Endothelial cell of umbilical vein (primary cell): ENCODE measurements around the gene EIF5AL1. TPM values are rescaled to one million over a fixed set of nuclear protein-coding genes. Genes with fewer than 3 reads are reported as not detected.

ENCODE experiments used
- BruUV-seq: library from RNA; stranded (reverse); fragments of 400-500 nt; replicated peaks from 2 replicates; lab custom pipeline; 2021; lab: Mats Ljungman, UMichigan
- CTCF ChIA-PET: fragments of 300-600, 350-600 bp; sonication (Branson Sonifier 250); formaldehyde crosslinking; loops from one replicate; lab custom pipeline; 2021; ENCODE audit warnings: antibody characterized with exemption, inconsistent platforms; lab: Charles Lee
- POLR2A ChIA-PET: fragments of 300-600, 350-600 bp; sonication (Branson Sonifier 250); formaldehyde crosslinking; loops from one replicate; lab custom pipeline; 2021; ENCODE audit warnings: antibody characterized with exemption, inconsistent platforms; lab: Charles Lee
- DNase-seq: peaks from one replicate; pipeline ENCODE4 v3.0.0-alpha.2; 2011; ENCODE audit warnings: low read depth, low spot score
- FAIRE-seq: peaks from 2 replicates; lab custom pipeline; 2011; peaks lifted over from hg19 to GRCh38; lab: Jason Lieb, UNC
- H2AFZ ChIP-seq: 2 replicates; pipeline ENCODE4 v1.6.0; 2012; ENCODE audit warnings: low read depth, low read length, control low read depth, inconsistent platforms
- H3K27ac ChIP-seq: 2 replicates; pipeline ENCODE4 v1.5.1; 2011; ENCODE audit warnings: low read depth, mild to moderate bottlenecking, control low read depth, low read length, moderate library complexity; ENCODE audit not compliant: insufficient read depth
- H3K27me3 ChIP-seq, 2 experiments: 2 replicates each; pipeline versions ENCODE4 v1.6.0 to v1.6.1; 2011; ENCODE audit warnings: low read length in 2 of 2, mixed read lengths in 1 of 2; ENCODE audit not compliant: control insufficient read depth in 2 of 2, insufficient read depth in 2 of 2
- H3K36me3 ChIP-seq, 2 experiments: 2 replicates in 1 of 2; 3 replicates in 1 of 2; pipeline ENCODE4 v1.5.1; 2011; ENCODE audit warnings: low read length in 2 of 2, mild to moderate bottlenecking in 1 of 2, moderate library complexity in 1 of 2; ENCODE audit not compliant: control insufficient read depth in 2 of 2, insufficient read depth in 2 of 2; ENCODE audit errors: extremely low read depth in 1 of 2
- H3K4me1 ChIP-seq: 3 replicates; pipeline ENCODE4 v1.5.1; 2011; ENCODE audit warnings: mild to moderate bottlenecking, low read length; ENCODE audit not compliant: control insufficient read depth, insufficient read depth; ENCODE audit errors: extremely low read depth
- H3K4me2 ChIP-seq: 2 replicates; pipeline ENCODE4 v1.6.1; 2011; ENCODE audit warnings: low read length, control low read depth, mixed read lengths; ENCODE audit not compliant: insufficient read depth
- H3K4me3 ChIP-seq, 3 experiments: fragments of 200-600 bp in 1 of 3; sonication (generic), shearing (Covaris generic) in 1 of 3; replicated peaks in 1 of 3; 2 replicates each; pipeline ENCODE4 v1.5.1; 2011 to 2016; ENCODE audit warnings: control low read depth in 3 of 3, low read length in 3 of 3, mild to moderate bottlenecking in 2 of 3, inconsistent platforms in 1 of 3, low read depth in 1 of 3, moderate library complexity in 1 of 3; ENCODE audit not compliant: insufficient read depth in 1 of 3
- H3K79me2 ChIP-seq: 2 replicates; pipeline ENCODE4 v1.6.0; 2012; ENCODE audit warnings: low read length, inconsistent platforms; ENCODE audit not compliant: control insufficient read depth, insufficient read depth
- H3K9ac ChIP-seq: replicated peaks from 2 replicates; pipeline ENCODE3; 2011; ENCODE audit warnings: low read length, control low read depth; ENCODE audit not compliant: insufficient read depth; ENCODE audit errors: extremely low read depth
- H3K9me1 ChIP-seq: replicated peaks from 3 replicates; pipeline ENCODE4 v1.6.0; 2011; ENCODE audit warnings: mild to moderate bottlenecking, low read length; ENCODE audit not compliant: control insufficient read depth, insufficient read depth; ENCODE audit errors: extremely low read depth
- H3K9me3 ChIP-seq: replicated peaks from 2 replicates; pipeline ENCODE4 v1.5.1; 2012; ENCODE audit warnings: low read length, inconsistent platforms; ENCODE audit not compliant: control insufficient read depth, insufficient read depth
- H4K20me1 ChIP-seq: replicated peaks from 2 replicates; pipeline ENCODE3; 2011; ENCODE audit warnings: mild to moderate bottlenecking, low read length; ENCODE audit not compliant: control insufficient read depth, insufficient read depth; ENCODE audit errors: extremely low read depth
- EZH2 ChIP-seq: IDR thresholded peaks from 2 replicates; pipeline ENCODE4 v1.6.1; 2012; ENCODE audit warnings: borderline replicate concordance, low read depth, mild to moderate bottlenecking, moderate library complexity, low read length, inconsistent platforms; ENCODE audit not compliant: severe bottlenecking
- FOS ChIP-seq: IDR thresholded peaks from 2 replicates; pipeline ENCODE4 v1.6.1; 2011; ENCODE audit warnings: mild to moderate bottlenecking, low read length, moderate library complexity, borderline replicate concordance; ENCODE audit not compliant: insufficient read depth
- GATA2 ChIP-seq: IDR thresholded peaks from 2 replicates; pipeline ENCODE4 v1.7.0; 2011; ENCODE audit warnings: low read depth, mild to moderate bottlenecking, moderate library complexity, mixed read lengths, low read length; ENCODE audit not compliant: insufficient read length, insufficient read depth
- JUN ChIP-seq: IDR thresholded peaks from 2 replicates; pipeline ENCODE4 v1.6.1; 2011; ENCODE audit warnings: borderline replicate concordance, low read depth; ENCODE audit not compliant: insufficient read length, insufficient read depth
- MYC ChIP-seq: IDR thresholded peaks from one replicate; pipeline ENCODE4 v1.6.1; 2011; ENCODE audit warnings: mild to moderate bottlenecking, low read depth, low read length
- POLR2A ChIP-seq: IDR thresholded peaks from 2 replicates; pipeline ENCODE4 v1.6.1; 2012; ENCODE audit warnings: low read depth, mild to moderate bottlenecking, control low read depth, low read length
- POLR2AphosphoS5 ChIP-seq: IDR thresholded peaks from 2 replicates; pipeline ENCODE4 v1.6.1; 2012; ENCODE audit warnings: low read depth, mild to moderate bottlenecking, control low read depth, low read length, moderate library complexity; ENCODE audit not compliant: insufficient read depth
- dilution Hi-C: fragments of 300-500 bp; cut with MboI; formaldehyde crosslinking; loops from one replicate; pipeline ENCODE4 v1.15.0; 2019; ENCODE audit warnings: low sequenced_read_pairs; ENCODE audit not compliant: extremely low pct_ligation_motif_present
- intact Hi-C: fragments of 100-400 bp; cut with micrococcal nuclease; formaldehyde crosslinking; loops from one replicate; pipeline ENCODE4 v1.10.0; 2022
- polyA plus RNA-seq, 4 experiments: library from polyadenylated mRNA; depleted of rRNA in 3 of 4; stranded (reverse) in 3 of 4; unstranded in 1 of 4; fragments of >200 nt; gene quantifications; 2 replicates each; pipeline versions ENCODE4 v1.2.1 to v1.2.3, GENCODE V29; 2011 to 2012; ENCODE audit warnings: missing spikeins in 1 of 4
- total RNA-seq: library from RNA; stranded (reverse); gene quantifications from 2 replicates; pipeline ENCODE4 v1.2.3, GENCODE V29; 2021
- TF ChIP-seq, protein P1 (sequence below): IDR thresholded peaks from 2 replicates; pipeline ENCODE4 v1.6.1; 2011; ENCODE audit not compliant: insufficient read depth, insufficient read length
- TF ChIP-seq, protein P2 (sequence below), 2 donors: IDR thresholded peaks; 1 replicate in 1 of 2; 2 replicates in 1 of 2; pipeline ENCODE4 v1.5.1; 2011; ENCODE audit warnings: low read length in 2 of 2, mild to moderate bottlenecking in 2 of 2, moderate library complexity in 2 of 2, control low read depth in 1 of 2, inconsistent platforms in 1 of 2, low read depth in 1 of 2; ENCODE audit not compliant: insufficient read depth in 1 of 2; ENCODE audit errors: extremely low read depth in 1 of 2

EIF5AL1 gene
- total and polyA plus RNA-seq, 2 donors (not counting 3 experiments of a cell fraction or from before 2014, with no cell fraction given) = 0.29 to 1.0 TPM

DNA sequence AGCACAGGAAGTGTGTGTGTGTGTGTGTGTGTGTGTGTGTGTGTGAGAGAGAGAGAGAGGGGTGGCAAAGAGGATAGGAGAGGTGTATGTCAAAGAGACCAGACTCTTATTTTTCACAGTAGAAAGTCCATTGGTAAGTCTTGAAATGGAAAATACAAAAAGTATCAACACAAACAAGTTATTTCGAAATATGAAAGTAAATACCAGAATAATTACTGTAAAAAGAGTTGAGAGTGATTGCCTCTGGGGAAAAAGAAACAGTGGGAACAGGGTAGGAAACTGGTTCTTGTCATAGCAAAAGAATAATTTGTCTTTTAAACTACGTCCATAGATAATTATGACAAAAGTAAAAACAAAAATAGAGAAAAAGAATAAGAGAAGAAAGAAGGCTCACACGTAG is 29.0 kb upstream of the EIF5AL1 start:
- DNase-seq (no peak), FAIRE-seq (no peak)
- no peaks in the 10 kb centered on the region for H3K36me3 ChIP-seq
- ChIA-PET CTCF (interaction anchor here (3.8 to 4.9 kb wide), 2 partner anchors 15 to 109 kb away, joined by 20 to 26 read pairs; no protein-coding TSS in a partner anchor), POLR2A (no interaction called here)
- H3K27me3 ChIP-seq = peaks cover 3 to 8% of the 10 kb centered on the region in 2 experiments
- no TSS peak for BruUV-seq
- no peaks in the 10 kb centered on the region for H3K9me3 ChIP-seq
- H3K79me2 ChIP-seq = no peaks in the 10 kb centered on the region
- H3K9ac ChIP-seq = no peak overlapping the region
- no peak for TF ChIP-seq GATA2
- TF ChIP-seq, protein P1, sequence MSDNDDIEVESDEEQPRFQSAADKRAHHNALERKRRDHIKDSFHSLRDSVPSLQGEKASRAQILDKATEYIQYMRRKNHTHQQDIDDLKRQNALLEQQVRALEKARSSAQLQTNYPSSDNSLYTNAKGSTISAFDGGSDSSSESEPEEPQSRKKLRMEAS = no peak
- TF ChIP-seq JUN = no peak
- TF ChIP-seq MYC = no peak
- no peak for TF ChIP-seq POLR2AphosphoS5
- TF ChIP-seq FOS = no peak
- TF ChIP-seq, protein P2, sequence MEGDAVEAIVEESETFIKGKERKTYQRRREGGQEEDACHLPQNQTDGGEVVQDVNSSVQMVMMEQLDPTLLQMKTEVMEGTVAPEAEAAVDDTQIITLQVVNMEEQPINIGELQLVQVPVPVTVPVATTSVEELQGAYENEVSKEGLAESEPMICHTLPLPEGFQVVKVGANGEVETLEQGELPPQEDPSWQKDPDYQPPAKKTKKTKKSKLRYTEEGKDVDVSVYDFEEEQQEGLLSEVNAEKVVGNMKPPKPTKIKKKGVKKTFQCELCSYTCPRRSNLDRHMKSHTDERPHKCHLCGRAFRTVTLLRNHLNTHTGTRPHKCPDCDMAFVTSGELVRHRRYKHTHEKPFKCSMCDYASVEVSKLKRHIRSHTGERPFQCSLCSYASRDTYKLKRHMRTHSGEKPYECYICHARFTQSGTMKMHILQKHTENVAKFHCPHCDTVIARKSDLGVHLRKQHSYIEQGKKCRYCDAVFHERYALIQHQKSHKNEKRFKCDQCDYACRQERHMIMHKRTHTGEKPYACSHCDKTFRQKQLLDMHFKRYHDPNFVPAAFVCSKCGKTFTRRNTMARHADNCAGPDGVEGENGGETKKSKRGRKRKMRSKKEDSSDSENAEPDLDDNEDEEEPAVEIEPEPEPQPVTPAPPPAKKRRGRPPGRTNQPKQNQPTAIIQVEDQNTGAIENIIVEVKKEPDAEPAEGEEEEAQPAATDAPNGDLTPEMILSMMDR (IDR thresholded peaks at IDR 0.05; ENCODE audit: extremely low read depth in 1 of 2, insufficient read depth in 1 of 2, low read depth in 1 of 2, low read length in 2 of 2) = no peak
- TF ChIP-seq EZH2 = no peak
- no peak for TF ChIP-seq POLR2A
- intact Hi-C loops = no loop called here
- H2AFZ ChIP-seq = no peak overlapping the region
- no peak overlapping the region for H3K27ac ChIP-seq
- no peak overlapping the region for H3K4me2 ChIP-seq
- no peaks in the 10 kb centered on the region for H3K4me1 ChIP-seq
- dilution Hi-C loops = no loop called here
- H3K4me3 ChIP-seq = no peak overlapping the region
- H3K9me1 ChIP-seq = no peaks in the 10 kb centered on the region
- H4K20me1 ChIP-seq = no peaks in the 10 kb centered on the region
